GM18867 (cell line): ENCODE data around the gene ZNF579.

Experiments
- ATAC-seq: cut with Tn5 transposase; IDR thresholded peaks from one replicate; pipeline ENCODE4 v1.9.1; 2021; ENCODE audit warnings: mild to moderate bottlenecking, moderate library complexity; ENCODE audit not compliant: unreplicated experiment

Gene ZNF579

DNA sequence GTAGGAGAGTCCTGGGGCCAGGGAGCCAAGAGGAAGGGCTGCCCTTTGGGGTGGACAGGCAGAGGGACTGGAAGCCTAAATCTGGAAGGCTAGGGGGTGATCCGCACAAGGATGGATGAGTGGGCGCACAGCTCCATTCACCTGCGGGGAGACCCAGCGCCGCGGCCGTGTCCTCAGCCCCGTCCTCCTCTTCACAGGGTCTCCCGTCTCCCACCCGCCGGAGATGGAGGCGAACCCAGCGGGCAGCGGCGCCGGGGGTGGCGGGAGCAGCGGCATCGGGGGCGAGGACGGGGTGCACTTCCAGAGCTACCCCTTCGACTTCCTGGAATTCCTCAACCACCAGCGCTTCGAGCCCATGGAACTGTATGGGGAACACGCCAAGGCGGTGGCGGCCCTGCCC lies 32.7 kb upstream of the ZNF579 start:
- no peak for ATAC-seq

DNA sequence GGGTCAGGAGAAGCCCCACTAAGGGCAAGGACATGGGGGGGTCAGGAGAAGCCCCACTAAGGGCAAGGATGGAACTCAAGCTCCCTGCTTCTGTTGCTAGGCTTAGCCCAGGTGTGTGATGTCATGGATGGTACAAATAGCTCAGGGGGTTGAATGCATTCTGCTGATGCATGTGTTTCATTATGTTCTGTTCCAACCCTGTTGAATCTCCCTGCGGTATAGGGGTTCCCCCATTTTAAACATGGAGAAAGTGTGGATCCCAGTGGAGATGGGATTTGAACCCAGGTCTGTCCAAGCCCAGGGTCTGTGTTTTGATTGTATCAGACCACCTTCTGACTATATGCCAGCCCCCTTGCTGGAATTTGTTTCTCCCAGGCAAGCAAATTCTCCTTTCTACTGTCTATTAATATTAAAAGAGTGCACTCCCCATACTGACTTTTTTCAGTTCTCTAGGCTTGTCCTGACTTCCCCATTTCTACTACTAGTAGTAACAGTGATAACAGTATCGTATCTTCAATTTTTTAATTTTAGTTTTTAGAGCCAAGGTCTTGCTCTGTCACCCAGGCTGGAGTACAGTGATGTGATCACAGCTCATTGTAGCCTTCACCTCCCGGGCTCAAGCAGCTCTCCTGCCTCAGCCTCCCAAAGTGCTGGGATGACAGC lies 31.5 kb upstream of the ZNF579 start:
- no peak for ATAC-seq

- ATAC-seq, result no peak
These were observed 30.8 kb upstream of the ZNF579 start for GRCh38 chr19:55611300-55611982.

- no peak for ATAC-seq
These were observed 28.7 kb upstream of the ZNF579 start for GRCh38 chr19:55609326-55609725.

GRCh38 chr19:55606817-55607216 lies 26.2 kb upstream of the ZNF579 start:
- ATAC-seq, result no peak

DNA sequence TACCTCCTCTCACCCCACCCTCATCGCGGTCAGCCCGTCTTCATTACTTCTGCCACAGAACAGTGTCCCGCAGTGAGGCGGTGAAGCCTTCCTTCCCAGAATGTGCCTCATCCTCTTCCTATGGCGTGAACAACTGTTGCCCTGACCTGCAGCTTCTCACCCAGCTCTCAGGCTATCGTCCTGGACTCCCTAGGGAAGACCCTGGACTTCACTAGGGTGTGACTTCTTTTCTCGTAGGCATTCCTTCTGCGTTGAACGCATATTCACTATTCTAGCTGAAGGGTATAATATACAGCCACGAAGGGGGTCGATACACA lies 25.8 kb upstream of the ZNF579 start:
- ATAC-seq, result no peak

GRCh38 chr19:55605637-55606470 lies 25.2 kb upstream of the ZNF579 start, which contains the start of gene ZNF865:
Gene ZNF865, plus strand, starts transcription at chr19:55605647. Its CDS starts 7,972 bp downstream, at chr19:55613619.
- peak; percentile 22 for ATAC-seq

- ATAC-seq, result peak; percentile 71
These were observed 24.6 kb upstream of the ZNF579 start for GRCh38 chr19:55605207-55605636.

DNA sequence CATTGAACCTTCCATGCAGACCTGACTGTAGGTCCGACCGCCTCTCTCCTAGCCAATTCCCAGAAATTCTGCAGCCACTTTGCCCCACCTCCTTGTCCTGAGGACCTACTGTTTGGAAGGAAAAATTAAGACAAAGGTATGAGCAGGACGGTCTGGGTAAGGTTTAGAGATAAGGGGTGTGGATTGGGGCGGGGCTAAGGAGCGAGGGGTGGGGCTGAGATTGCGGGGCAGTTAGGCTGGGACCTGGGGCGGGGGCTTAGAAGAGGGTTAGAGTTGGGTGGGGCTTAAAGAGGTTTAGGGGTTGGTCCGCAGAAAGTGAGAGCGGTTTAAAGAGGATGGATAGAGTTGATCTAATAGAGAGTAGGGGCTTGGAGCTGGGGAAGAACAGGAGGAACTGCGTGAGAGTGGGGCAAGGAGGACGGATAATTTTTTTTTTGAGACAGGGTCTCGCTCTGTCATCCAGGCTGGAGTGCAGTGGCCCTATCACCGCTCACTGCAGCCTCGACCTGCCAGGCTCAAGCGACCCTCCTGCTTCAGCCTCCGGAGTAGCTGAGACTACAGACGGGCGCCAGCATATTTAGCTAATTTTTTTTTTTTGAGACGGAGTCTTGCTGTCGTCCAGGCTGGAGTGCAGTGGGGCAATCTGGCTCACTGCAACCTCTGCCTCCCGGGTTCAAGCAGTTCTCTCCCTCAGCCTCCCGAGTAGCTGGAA lies 23.1 kb upstream of the ZNF579 start:
- ATAC-seq, result no peak

DNA sequence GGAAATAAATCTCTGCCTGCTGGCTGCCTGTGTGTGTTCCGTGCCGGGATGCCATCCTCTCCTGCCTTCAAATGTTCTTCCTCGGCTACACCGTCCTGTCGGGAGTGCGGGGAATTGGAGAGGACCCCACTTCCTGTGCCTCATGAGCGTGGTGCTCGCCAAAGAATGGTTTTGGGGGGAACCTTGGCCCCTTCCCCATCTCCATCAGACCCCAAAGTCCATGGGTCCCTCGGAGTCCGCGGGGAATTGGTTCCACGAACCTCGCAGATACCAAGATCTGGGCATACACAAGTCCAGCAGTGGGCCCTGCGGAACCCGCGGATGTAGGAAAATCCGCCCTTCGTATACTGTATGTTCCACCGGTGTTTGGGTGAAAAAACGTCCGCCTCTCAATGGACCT lies 22.5 kb upstream of the ZNF579 start:
- ATAC-seq, result no peak

GRCh38 chr19:55602104-55603001 lies 21.7 kb upstream of the ZNF579 start:
- ATAC-seq, result no peak

DNA sequence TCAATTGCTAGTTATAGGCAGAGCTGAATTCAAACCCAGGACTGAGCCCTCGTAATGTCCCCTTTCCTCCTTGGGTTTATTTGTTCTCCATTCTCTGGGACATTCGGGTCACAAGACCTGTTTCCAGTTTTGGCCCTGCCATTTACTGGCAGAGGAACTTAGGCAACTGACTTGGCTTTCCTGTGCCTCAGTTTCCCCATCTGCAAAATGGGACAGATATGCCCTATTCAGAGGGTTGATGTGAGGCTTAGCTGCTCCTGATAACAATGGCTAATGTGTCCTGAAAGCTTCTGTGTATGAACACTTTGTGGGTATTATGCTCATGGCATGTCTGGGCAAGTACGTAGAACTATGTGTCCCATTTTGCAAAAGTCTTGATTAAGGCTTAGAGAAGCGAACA lies 20.4 kb upstream of the ZNF579 start:
- ATAC-seq, result no peak

- no peak for ATAC-seq
These were observed 20.0 kb upstream of the ZNF579 start for GRCh38 chr19:55600662-55601028.

DNA sequence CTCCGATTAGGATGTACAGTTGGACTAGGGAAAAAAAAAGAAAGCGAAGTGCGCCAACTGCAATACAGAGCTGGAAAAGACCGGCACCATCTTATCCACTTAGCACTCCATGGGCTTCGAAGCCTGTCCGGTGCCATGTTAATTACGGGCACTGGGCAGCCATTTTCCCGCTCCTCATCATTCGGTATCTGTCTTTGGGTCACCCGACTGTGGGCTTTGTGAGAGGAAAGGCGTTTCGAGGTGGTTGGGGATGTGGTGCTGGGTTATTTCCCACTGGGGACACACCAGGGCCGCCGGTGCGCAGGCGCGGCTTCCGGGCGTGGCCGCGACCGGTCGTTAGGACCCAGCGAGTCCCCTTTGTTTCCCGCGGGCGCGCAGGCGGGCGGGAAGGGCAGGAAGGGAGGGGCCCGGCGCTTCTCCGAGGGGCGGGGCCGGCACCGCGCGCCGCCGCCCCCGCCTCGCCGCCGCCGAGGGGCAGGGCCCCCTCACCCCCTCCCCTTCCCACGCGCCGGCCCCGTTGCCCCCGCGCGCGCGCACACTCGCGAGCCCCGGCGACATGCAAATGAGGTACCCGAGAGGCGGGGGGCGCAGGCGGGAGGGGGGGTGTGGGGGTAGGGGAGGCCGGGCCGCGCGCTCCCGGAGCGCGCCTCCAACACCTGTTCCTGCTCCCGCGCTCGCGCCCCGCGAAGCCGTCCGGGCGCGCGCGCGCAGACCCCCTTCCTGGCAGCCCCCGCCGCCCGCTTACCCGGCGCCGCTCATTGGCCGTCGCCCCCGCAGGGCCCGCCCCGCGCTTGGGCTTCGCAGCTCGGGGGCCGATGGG lies 19.4 kb upstream of the ZNF579 start, which contains the start of gene ZNF524:
TSS of gene ZNF524 (plus strand) at position 447 of the 820 bp plus-strand sequence. CDS start 1,825 bp downstream, outside the sequence.
- ATAC-seq, result peak; percentile 42

GRCh38 chr19:55599468-55599841 lies 18.8 kb upstream of the ZNF579 start, which contains the start of gene FIZ1:
Gene FIZ1, minus strand, starts transcription at chr19:55599517. Its CDS starts 1,652 bp downstream, at chr19:55597865.
- ATAC-seq, result peak; percentile 61

DNA sequence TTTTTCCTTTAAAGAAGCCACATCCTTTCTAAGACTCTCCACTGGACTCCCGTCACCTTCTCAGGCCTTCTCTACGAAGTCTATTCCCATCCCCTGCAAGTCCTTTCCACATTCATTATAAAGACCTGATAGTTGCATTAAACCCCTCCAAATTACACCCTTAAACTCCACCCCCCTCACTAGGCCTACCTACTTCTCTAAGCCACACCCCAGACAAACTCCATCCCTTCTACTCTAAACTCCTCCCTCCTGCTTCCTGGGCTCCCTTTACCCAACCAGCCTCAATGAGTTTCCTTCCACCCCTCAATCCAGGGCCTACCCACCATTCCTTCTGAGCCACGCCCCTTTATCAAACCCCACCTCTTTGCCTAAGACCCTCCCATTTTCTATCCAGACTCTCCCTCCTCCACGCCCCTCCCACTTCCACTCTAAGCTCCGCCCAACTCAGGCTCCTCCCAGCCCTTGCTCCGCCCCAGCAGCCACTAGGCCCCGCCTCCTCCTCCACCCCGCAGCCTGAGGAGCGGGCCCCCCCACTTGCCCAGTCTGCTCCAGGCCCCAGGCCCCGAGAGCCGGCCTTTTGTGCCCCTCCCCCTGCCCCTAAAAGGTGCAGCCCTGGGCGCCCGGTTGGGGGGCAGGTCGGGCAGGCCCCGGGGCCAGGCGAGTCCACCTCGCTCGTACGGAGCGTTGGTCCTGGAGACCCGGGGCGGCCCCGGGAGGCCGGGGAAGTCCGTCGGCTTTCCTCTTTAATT lies 18.2 kb upstream of the ZNF579 start:
- peak; percentile 49 for ATAC-seq

DNA sequence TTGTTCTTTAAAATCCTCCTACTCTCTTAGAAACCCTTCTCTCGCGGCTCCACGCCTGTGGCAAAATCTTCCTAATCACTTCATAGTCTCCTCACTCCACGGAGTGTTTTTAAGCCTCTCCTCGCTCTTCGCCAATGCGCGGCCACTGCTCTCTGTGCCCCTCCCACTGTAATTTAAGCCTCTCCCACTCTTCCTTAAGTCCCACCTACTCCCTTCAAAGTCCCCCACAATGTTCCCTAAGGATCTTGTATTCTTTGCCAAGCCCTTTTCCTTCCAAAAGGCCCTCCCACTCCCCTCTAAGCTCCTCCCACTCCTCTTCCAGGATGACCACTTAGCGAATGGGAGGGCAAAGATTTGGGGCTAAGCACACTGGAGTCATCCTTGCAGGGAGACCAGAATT lies 17.4 kb upstream of the ZNF579 start:
- no peak for ATAC-seq

GRCh38 chr19:55597501-55597921 lies 16.9 kb upstream of the ZNF579 start:
- no peak for ATAC-seq
